ENCODE results near the gene ANGPTL3.

Gene ANGPTL3

GRCh38 chr1:62628506-62628905 lies 31.2 kb downstream of the ANGPTL3 start:
- DNase-seq: no peak

- no peak for DNase-seq
Measured at GRCh38 chr1:62637392-62638105, 40.2 kb downstream of the ANGPTL3 start.

GRCh38 chr1:62643283-62643682 lies 46.0 kb downstream of the ANGPTL3 start:
- DNase-seq: no peak

- DNase-seq: no peak
Measured at GRCh38 chr1:62652387-62652786, 55.1 kb downstream of the ANGPTL3 start.

- DNase-seq: no peak
Measured at GRCh38 chr1:62654744-62655143, 57.4 kb downstream of the ANGPTL3 start.

Data from inflammatory macrophage treated with lipopolysaccharide for 1 hour (primary cell).